GM06990 (cell line): ENCODE measurements around the gene CCBE1.
"Not testable (repeated sequence)": the region's sequence is repeated elsewhere in the genome, so short reads cannot be mapped to it uniquely, and the experiment has no call there.

ENCODE experiments used
- DNase-seq: peaks from one replicate; pipeline ENCODE4 v3.0.0-alpha.2; 2011; ENCODE audit not compliant: insufficient read length; ENCODE audit errors: extremely low read depth
- H3K27me3 ChIP-seq: replicated peaks from 2 replicates; pipeline ENCODE4 v1.6.0; 2011; ENCODE audit warnings: low read length; ENCODE audit not compliant: control insufficient read depth, insufficient read depth
- H3K36me3 ChIP-seq: 2 replicates; pipeline ENCODE4 v1.5.1; 2011; ENCODE audit warnings: low read length; ENCODE audit not compliant: control insufficient read depth, insufficient read depth
- H3K4me3 ChIP-seq: replicated peaks from 2 replicates; pipeline ENCODE4 v1.5.1; 2011; ENCODE audit warnings: low read depth, mild to moderate bottlenecking, control low read depth, low read length
- CTCF ChIP-seq: IDR thresholded peaks from 2 replicates; pipeline ENCODE4 v1.5.1; 2011; ENCODE audit warnings: low read length, control low read depth, mild to moderate bottlenecking, inconsistent platforms; ENCODE audit not compliant: insufficient read depth, poor library complexity, severe bottlenecking

The CCBE1 gene

GRCh38 chr18:59669872-59670657 lies 27.2 kb downstream of the CCBE1 start:
- no peaks in the 10 kb centered on the region for H3K27me3 ChIP-seq
- no peak for DNase-seq
- no peaks in the 10 kb centered on the region for H3K36me3 ChIP-seq
- H3K4me3 ChIP-seq = no peak overlapping the region
- TF ChIP-seq CTCF = no peak

GRCh38 chr18:59667488-59667887 lies 29.7 kb downstream of the CCBE1 start:
- Histone ChIP-seq H3K27me3 (no peaks in the 10 kb centered on the region; the same call in 1 of the 2 replicates), H3K4me3 (no peak overlapping the region), H3K36me3 (no peaks in the 10 kb centered on the region)
- TF ChIP-seq CTCF = no peak
- DNase-seq = no peak

- not testable (repeated sequence) for H3K36me3 ChIP-seq, DNase-seq, H3K27me3 ChIP-seq, H3K4me3 ChIP-seq
These were observed 31.2 kb downstream of the CCBE1 start for GRCh38 chr18:59666007-59666402.

- no peaks in the 10 kb centered on the region for H3K36me3 ChIP-seq
- H3K4me3 ChIP-seq = no peak overlapping the region
- no peaks in the 10 kb centered on the region; the same call in 1 of the 2 replicates for H3K27me3 ChIP-seq
- TF ChIP-seq CTCF = no peak
- no peak for DNase-seq
These were observed 31.9 kb downstream of the CCBE1 start for GRCh38 chr18:59665057-59666006.

GRCh38 chr18:59664329-59664728 lies 32.9 kb downstream of the CCBE1 start:
- TF ChIP-seq CTCF = no peak
- H3K36me3 ChIP-seq = no peaks in the 10 kb centered on the region
- no peaks in the 10 kb centered on the region; the same call in 1 of the 2 replicates for H3K27me3 ChIP-seq
- DNase-seq = no peak
- H3K4me3 ChIP-seq = no peak overlapping the region

- Histone ChIP-seq H3K27me3 (no peaks in the 10 kb centered on the region; the same call in 1 of the 2 replicates), H3K4me3 (no peak overlapping the region), H3K36me3 (no peaks in the 10 kb centered on the region)
- no peak for TF ChIP-seq CTCF
- no peak for DNase-seq
These were observed 34.1 kb downstream of the CCBE1 start for GRCh38 chr18:59663096-59663495.
